HG03139 (cell line): Measurements from ENCODE around the gene MT1HL1.
"Not testable (repeated sequence)": the region's sequence is repeated elsewhere in the genome, so short reads cannot be mapped to it uniquely, and the experiment has no call there.

Source experiments
- ATAC-seq: cut with Tn5 transposase; IDR thresholded peaks from one replicate; pipeline ENCODE4 v1.9.1; 2021; ENCODE audit not compliant: unreplicated experiment

The MT1HL1 gene

GRCh38 chr1:236979149-236979900 is 24.9 kb downstream of the MT1HL1 start:
- ATAC-seq: no peak

GRCh38 chr1:236978740-236979139 is 25.5 kb downstream of the MT1HL1 start:
- ATAC-seq: no peak

GRCh38 chr1:236975461-236975860 is 28.8 kb downstream of the MT1HL1 start:
- no peak for ATAC-seq

- not testable (repeated sequence) for ATAC-seq
Measured at GRCh38 chr1:236974025-236974424, 30.2 kb downstream of the MT1HL1 start.

GRCh38 chr1:236966636-236967035 is 37.6 kb downstream of the MT1HL1 start:
- no peak for ATAC-seq

- no peak for ATAC-seq
Measured at GRCh38 chr1:236963920-236964319, 40.3 kb downstream of the MT1HL1 start.

GRCh38 chr1:236959112-236959511 is 45.1 kb downstream of the MT1HL1 start:
- no peak for ATAC-seq

- no peak for ATAC-seq
Measured at GRCh38 chr1:236957235-236957634, 47.0 kb downstream of the MT1HL1 start.
